SK-N-MC (cell line): ENCODE results near the gene ATP2B2.

Experiments
- EZH2 ChIP-seq: fragments of 200-600 bp; sonication (generic); IDR thresholded peaks from one replicate; pipeline ENCODE4 v1.6.1; 2017; ENCODE audit warnings: antibody characterized with exemption
- POLR2AphosphoS5 ChIP-seq: IDR thresholded peaks from 2 replicates; pipeline ENCODE4 v1.6.1; 2012; ENCODE audit warnings: mild to moderate bottlenecking, low read depth, low read length, borderline replicate concordance

- no peak for TF ChIP-seq POLR2AphosphoS5
- TF ChIP-seq EZH2 = no peak
These were observed 1.9 kb upstream of the ATP2B2 start for GRCh38 chr3:10507331-10507730.
